SK-MEL-5 (cell line): ENCODE data around the gene KDM5B. TPM values are rescaled to one million over a fixed set of nuclear protein-coding genes. Genes with fewer than 3 reads are reported as not detected.
A peak's percentile ranks its signal among the peaks of the same experiment; 100 is the strongest.
"Not testable (repeated sequence)": the region's sequence is repeated elsewhere in the genome, so short reads cannot be mapped to it uniquely, and the experiment has no call there.

Source experiments
- DNase-seq: peaks from one replicate; pipeline ENCODE4 v3.0.0-alpha.2; 2016; ENCODE audit warnings: low read depth, low spot score
- in situ Hi-C: cut with HindIII; loops from 2 replicates; pipeline ENCODE4 v1.10.0; 2016; ENCODE audit warnings: low sequenced_read_pairs, high pct_unique_total_duplicates, low pct_unique_long_range_greater_than_20kb
- total RNA-seq: library from RNA; depleted of rRNA; stranded (reverse); fragments of >200 nt; shearing (Covaris generic); gene quantifications from 2 replicates; pipeline ENCODE4 v1.2.3, GENCODE V29; 2014

The KDM5B gene
- total RNA-seq, 1 experiment from 2014 or later, result 49.8 TPM

GRCh38 chr1:202750024-202750423, 58.2 kb downstream of the KDM5B start:
- in situ Hi-C loops, result no loop called here
- DNase-seq, result no peak

- DNase-seq, result no peak
- in situ Hi-C loops, result loop anchor here (25.0 kb wide), 1 partner anchor 217 kb away; the partner anchor contains the start of genes ADIPOR1 and CYB5R1
Measured at GRCh38 chr1:202745323-202745888, 62.8 kb downstream of the KDM5B start.

GRCh38 chr1:202744770-202745169, 63.5 kb downstream of the KDM5B start:
- in situ Hi-C loops, result loop anchor here (25.0 kb wide), 1 partner anchor 218 kb away; the partner anchor contains the start of genes ADIPOR1 and CYB5R1
- not testable (repeated sequence) for DNase-seq

- DNase-seq, result no peak
- in situ Hi-C loops, result loop anchor here (25.0 kb wide), 1 partner anchor 220 kb away; the partner anchor contains the start of genes ADIPOR1 and CYB5R1
Measured at GRCh38 chr1:202742496-202742895, 65.7 kb downstream of the KDM5B start.

- DNase-seq, result no peak
- in situ Hi-C loops, result loop anchor here (25.0 kb wide), 1 partner anchor 229 kb away; the partner anchor contains the start of genes ADIPOR1 and CYB5R1
Measured at GRCh38 chr1:202733251-202733650, 75.0 kb downstream of the KDM5B start.

- in situ Hi-C loops, result loop anchor here (25.0 kb wide), 1 partner anchor 233 kb away; the partner anchor contains the start of genes ADIPOR1 and CYB5R1
- DNase-seq, result no peak
Measured at GRCh38 chr1:202728951-202729350, 79.3 kb downstream of the KDM5B start.

GRCh38 chr1:202725526-202725925, 82.7 kb downstream of the KDM5B start:
- in situ Hi-C loops, result loop anchor here (25.0 kb wide), 1 partner anchor 237 kb away; the partner anchor contains the start of genes ADIPOR1 and CYB5R1
- DNase-seq, result no peak

- DNase-seq, result no peak
- in situ Hi-C loops, result no loop called here
Measured at GRCh38 chr1:202723708-202724107, 84.5 kb downstream of the KDM5B start.

GRCh38 chr1:202723046-202723445, 85.2 kb downstream of the KDM5B start:
- in situ Hi-C loops, DNase-seq: not testable (repeated sequence)

GRCh38 chr1:202716654-202717053, 91.6 kb downstream of the KDM5B start:
- in situ Hi-C loops, result no loop called here
- DNase-seq, result no peak

GRCh38 chr1:202714202-202714601, 94.0 kb downstream of the KDM5B start:
- DNase-seq, result not testable (repeated sequence)

GRCh38 chr1:202713110-202713509, 95.1 kb downstream of the KDM5B start:
- in situ Hi-C loops, result no loop called here
- no peak for DNase-seq

More at GRCh38 chr1:202714202-202714601, 94.0 kb downstream of the KDM5B start:
- in situ Hi-C loops, result not testable (repeated sequence)

GRCh38 chr1:202711949-202712635, 96.1 kb downstream of the KDM5B start:
- no peak for DNase-seq
- in situ Hi-C loops, result no loop called here

- in situ Hi-C loops, result no loop called here
- peak; percentile 13 for DNase-seq
Measured at GRCh38 chr1:202710070-202711045, 97.9 kb downstream of the KDM5B start, which contains the start of gene SYT2. TSS of gene SYT2 (minus strand) at chr1:202710454. CDS start at chr1:202605772, 104,682 bp downstream.

GRCh38 chr1:202709276-202710041, 98.8 kb downstream of the KDM5B start:
- in situ Hi-C loops, result no loop called here
- no peak for DNase-seq

GRCh38 chr1:202708456-202709275, 99.6 kb downstream of the KDM5B start:
- in situ Hi-C loops, result no loop called here
- DNase-seq, result no peak
